Measurements from ENCODE around the gene ZBTB25. TPM values are rescaled to one million over a fixed set of nuclear protein-coding genes. Genes with fewer than 3 reads are reported as not detected.

ZBTB25 gene
- total RNA-seq, 4 donors from 2014 or later = 14.9 to 26.4 (median 16.6) TPM

DNA sequence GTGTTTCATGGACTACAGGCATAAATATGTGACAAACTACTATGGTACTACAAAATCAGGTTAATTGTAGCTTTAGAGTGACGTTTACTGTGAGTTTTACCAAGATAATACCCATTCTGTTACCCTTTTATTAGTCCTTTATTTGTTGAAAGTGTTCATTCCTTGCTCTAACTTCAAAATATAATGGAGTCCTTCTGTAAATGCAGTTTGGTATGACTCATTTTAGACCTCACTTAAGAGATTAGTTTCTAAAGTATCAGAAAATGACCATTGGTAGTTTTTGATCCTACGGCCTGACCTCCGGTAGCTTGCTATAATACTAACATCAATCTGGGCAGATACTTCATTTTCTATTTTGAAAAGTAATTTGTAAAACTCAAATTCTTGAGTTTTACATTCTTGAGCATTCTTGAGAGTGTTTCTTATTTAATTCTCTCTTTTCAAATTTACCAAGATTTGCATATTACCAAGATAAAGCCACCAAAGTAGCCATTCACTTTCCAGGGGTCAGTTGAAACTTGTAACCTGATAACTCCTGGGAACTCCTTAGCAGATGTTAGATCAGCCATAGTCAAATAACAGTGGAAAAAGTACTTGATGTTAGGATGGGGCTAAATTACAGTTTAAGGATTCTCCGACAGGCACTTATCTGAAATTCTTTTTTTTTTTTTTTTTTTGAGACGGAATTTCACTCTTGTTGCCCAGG lies 41.1 kb upstream of the ZBTB25 start:
- Histone ChIP-seq H3K27ac (no peak overlapping the region), H3K36me3 (peaks cover 0 to 8% (median 0%) of the 10 kb centered on the region in 3 donors), H3K4me3 (peak overlapping the region in 1 of 4 donors; percentile 69), H3K9me3 (no peaks in the 10 kb centered on the region), H3K4me1 (peaks cover 0 to 22% (median 6%) of the 10 kb centered on the region in 4 donors), H3K27me3 (peaks cover 0 to 20% of the 10 kb centered on the region in 2 donors)
- TF ChIP-seq EP300 (IDR thresholded peaks at IDR 0.05) (no peak), POLR2A (IDR thresholded peaks at IDR 0.05) (no peak)
- TF ChIP-seq, protein P1, sequence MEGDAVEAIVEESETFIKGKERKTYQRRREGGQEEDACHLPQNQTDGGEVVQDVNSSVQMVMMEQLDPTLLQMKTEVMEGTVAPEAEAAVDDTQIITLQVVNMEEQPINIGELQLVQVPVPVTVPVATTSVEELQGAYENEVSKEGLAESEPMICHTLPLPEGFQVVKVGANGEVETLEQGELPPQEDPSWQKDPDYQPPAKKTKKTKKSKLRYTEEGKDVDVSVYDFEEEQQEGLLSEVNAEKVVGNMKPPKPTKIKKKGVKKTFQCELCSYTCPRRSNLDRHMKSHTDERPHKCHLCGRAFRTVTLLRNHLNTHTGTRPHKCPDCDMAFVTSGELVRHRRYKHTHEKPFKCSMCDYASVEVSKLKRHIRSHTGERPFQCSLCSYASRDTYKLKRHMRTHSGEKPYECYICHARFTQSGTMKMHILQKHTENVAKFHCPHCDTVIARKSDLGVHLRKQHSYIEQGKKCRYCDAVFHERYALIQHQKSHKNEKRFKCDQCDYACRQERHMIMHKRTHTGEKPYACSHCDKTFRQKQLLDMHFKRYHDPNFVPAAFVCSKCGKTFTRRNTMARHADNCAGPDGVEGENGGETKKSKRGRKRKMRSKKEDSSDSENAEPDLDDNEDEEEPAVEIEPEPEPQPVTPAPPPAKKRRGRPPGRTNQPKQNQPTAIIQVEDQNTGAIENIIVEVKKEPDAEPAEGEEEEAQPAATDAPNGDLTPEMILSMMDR (IDR thresholded peaks at IDR 0.05) = no peak
- 67 to 75% methylated on average over 5 of the region's 5 CpGs for WGBS, 2 donors
- no peak for DNase-seq (ENCODE audit: low spot score in 2 of 2)

DNA sequence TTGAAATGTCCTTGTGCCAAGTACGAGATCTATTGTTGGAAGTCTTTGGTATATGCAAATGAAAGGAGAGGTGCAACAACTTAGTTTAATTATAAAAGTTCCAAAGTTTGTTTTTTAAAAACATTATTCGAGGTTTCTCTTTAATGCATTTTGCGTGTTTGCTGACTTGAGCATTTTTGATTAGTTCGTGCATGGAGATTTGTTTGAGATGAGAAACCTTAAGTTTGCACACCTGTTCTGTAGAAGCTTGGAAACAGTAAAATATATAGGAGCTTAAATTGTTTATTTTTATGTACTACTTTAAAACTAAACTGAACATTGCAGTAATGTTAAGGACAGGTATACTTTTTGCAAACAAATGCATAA lies 39.2 kb upstream of the ZBTB25 start:
- no peak for DNase-seq (ENCODE audit: low spot score in 2 of 2)
- 54 to 57% methylated on average over 4 of the region's 4 CpGs for WGBS, 2 donors
- Histone ChIP-seq H3K27ac (peak overlapping the region in 2 of 4 donors; percentile 63 to 70), H3K36me3 (peaks cover 0 to 8% (median 0%) of the 10 kb centered on the region in 3 donors), H3K27me3 (peaks cover 0 to 10% of the 10 kb centered on the region in 2 donors), H3K9me3 (no peaks in the 10 kb centered on the region), H3K4me3 (peak overlapping the region; percentile 31 to 70 (median 64)), H3K4me1 (peaks cover 0 to 11% (median 2%) of the 10 kb centered on the region in 4 donors)
- TF ChIP-seq, protein P1 (IDR thresholded peaks at IDR 0.05) = no peak
- no peak for TF ChIP-seq POLR2A (IDR thresholded peaks at IDR 0.05)

DNA sequence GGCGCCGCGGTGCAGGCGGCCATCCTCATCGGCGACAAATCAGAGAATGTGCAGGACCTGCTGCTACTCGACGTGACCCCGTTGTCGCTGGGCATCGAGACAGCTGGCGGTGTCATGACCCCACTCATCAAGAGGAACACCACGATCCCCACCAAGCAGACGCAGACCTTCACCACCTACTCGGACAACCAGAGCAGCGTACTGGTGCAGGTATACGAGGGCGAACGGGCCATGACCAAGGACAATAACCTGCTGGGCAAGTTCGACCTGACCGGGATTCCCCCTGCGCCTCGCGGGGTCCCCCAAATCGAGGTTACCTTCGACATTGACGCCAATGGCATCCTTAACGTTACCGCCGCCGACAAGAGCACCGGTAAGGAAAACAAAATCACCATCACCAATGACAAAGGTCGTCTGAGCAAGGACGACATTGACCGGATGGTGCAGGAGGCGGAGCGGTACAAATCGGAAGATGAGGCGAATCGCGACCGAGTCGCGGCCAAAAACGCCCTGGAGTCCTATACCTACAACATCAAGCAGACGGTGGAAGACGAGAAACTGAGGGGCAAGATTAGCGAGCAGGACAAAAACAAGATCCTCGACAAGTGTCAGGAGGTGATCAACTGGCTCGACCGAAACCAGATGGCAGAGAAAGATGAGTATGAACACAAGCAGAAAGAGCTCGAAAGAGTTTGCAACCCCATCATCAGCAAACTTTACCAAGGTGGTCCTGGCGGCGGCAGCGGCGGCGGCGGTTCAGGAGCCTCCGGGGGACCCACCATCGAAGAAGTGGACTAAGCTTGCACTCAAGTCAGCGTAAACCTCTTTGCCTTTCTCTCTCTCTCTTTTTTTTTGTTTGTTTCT lies 38.6 kb upstream of the ZBTB25 start:
- Histone ChIP-seq H3K4me3 (peak overlapping the region; percentile 31 to 70 (median 64)), H3K36me3 (peaks cover 0 to 8% (median 0%) of the 10 kb centered on the region in 3 donors), H3K27me3 (peaks cover 0 to 10% of the 10 kb centered on the region in 2 donors), H3K27ac (peak overlapping the region in 2 of 4 donors; percentile 63 to 70), H3K9me3 (no peaks in the 10 kb centered on the region), H3K4me1 (peaks cover 0 to 11% (median 2%) of the 10 kb centered on the region in 4 donors)
- TF ChIP-seq EP300 (IDR thresholded peaks at IDR 0.05) = no peak
- 8 to 14% methylated on average over 48 to 54 of the region's 61 CpGs for WGBS, 2 donors
- DNase-seq (ENCODE audit: low spot score in 2 of 2) = no peak

DNA sequence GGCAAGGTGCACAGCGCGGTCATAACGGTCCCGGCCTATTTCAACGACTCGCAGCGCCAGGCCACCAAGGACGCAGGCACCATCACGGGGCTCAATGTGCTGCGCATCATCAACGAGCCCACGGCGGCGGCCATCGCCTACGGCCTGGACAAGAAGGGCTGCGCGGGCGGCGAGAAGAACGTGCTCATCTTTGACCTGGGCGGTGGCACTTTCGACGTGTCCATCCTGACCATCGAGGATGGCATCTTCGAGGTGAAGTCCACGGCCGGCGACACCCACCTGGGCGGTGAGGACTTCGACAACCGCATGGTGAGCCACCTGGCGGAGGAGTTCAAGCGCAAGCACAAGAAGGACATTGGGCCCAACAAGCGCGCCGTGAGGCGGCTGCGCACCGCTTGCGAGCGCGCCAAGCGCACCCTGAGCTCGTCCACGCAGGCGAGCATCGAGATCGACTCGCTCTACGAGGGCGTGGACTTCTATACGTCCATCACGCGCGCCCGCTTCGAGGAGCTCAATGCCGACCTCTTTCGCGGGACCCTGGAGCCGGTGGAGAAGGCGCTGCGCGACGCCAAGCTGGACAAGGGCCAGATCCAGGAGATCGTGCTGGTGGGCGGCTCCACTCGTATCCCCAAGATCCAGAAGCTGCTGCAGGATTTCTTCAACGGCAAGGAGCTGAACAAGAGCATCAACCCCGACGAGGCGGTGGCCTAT lies 37.8 kb upstream of the ZBTB25 start:
- TF ChIP-seq EP300 (IDR thresholded peaks at IDR 0.05) = no peak
- TF ChIP-seq, protein P1 (IDR thresholded peaks at IDR 0.05) = peak in 1 of 5 experiments; percentile 10
- WGBS, 2 donors = 24 to 36% methylated on average over 32 to 72 of the region's 73 CpGs
- Histone ChIP-seq H3K27ac (peak overlapping the region in 3 of 4 donors; percentile 26 to 70 (median 68)), H3K4me3 (peak overlapping the region; percentile 31 to 70 (median 64)), H3K9me3 (no peaks in the 10 kb centered on the region), H3K27me3 (peaks cover 0 to 10% of the 10 kb centered on the region in 2 donors), H3K36me3 (peaks cover 0 to 5% (median 0%) of the 10 kb centered on the region in 3 donors), H3K4me1 (peaks cover 0 to 11% (median 2%) of the 10 kb centered on the region in 4 donors)
- no peak for DNase-seq (ENCODE audit: low spot score in 2 of 2)

Data from tibial nerve (tissue), 4 donors.